PC-3 (cell line): ENCODE results near the gene AGRP. TPM values are rescaled to one million over a fixed set of nuclear protein-coding genes. Genes with fewer than 3 reads are reported as not detected.

Source experiments
- ATAC-seq: fragments of 200-7000 bp; cut with Tn5 transposase; 2 replicates; pipeline ENCODE4 v1.9.1; 2020; ENCODE audit warnings: mild to moderate bottlenecking, moderate library complexity
- BruUV-seq: library from RNA; stranded (reverse); fragments of 400-500 nt; replicated peaks from 2 replicates; lab custom pipeline; 2021; lab: Mats Ljungman, UMichigan
- CTCF ChIA-PET: fragments of 300-600 bp; sonication (Branson Sonifier 250); formaldehyde crosslinking; loops from one replicate; lab custom pipeline; 2022; ENCODE audit warnings: antibody characterized with exemption; lab: Charles Lee
- POLR2A ChIA-PET: fragments of 300-600 bp; sonication (Branson Sonifier 250); formaldehyde crosslinking; loops from one replicate; lab custom pipeline; 2022; ENCODE audit warnings: antibody characterized with exemption; ENCODE audit not compliant: unreplicated experiment; lab: Charles Lee
- DNase-seq: peaks from one replicate; pipeline ENCODE4 v3.0.0-alpha.2; 2015
- H2AFZ ChIP-seq: fragments of 300-600 bp; sonication (generic); 2 replicates; pipeline ENCODE4 v1.6.0; 2016; ENCODE audit warnings: antibody characterized with exemption, low read length
- H3F3A ChIP-seq: fragments of 300-600 bp; sonication (generic); one replicate; pipeline ENCODE4 v1.6.0; 2017; ENCODE audit warnings: antibody characterized with exemption, low read length, control low read depth, mild to moderate bottlenecking; ENCODE audit not compliant: unreplicated experiment
- H3K27ac ChIP-seq: fragments of 300-600 bp; sonication (generic); 2 replicates; pipeline ENCODE4 v1.5.1; 2016; ENCODE audit warnings: mild to moderate bottlenecking, low read length
- H3K27me3 ChIP-seq: fragments of 300-600 bp; sonication (generic); 2 replicates; pipeline ENCODE4 v1.6.1; 2016; ENCODE audit warnings: low read length, mixed read lengths
- H3K36me3 ChIP-seq: fragments of 300-600 bp; sonication (generic); 2 replicates; pipeline ENCODE4 v1.6.1; 2016; ENCODE audit warnings: low read depth, mixed run types, low read length, mixed read lengths
- H3K4me1 ChIP-seq: fragments of 300-600 bp; sonication (generic); 2 replicates; pipeline ENCODE4 v1.5.1; 2016; ENCODE audit warnings: low read length; ENCODE audit not compliant: insufficient read depth
- H3K4me2 ChIP-seq: fragments of 300-600 bp; sonication (generic); 2 replicates; pipeline ENCODE4 v1.6.0; 2016; ENCODE audit warnings: low read length
- H3K4me3 ChIP-seq: fragments of 300-600 bp; sonication (generic); 2 replicates; pipeline ENCODE4 v1.5.1; 2016; ENCODE audit warnings: mild to moderate bottlenecking, low read length, mixed read lengths
- H3K79me2 ChIP-seq: fragments of 300-600 bp; sonication (generic); 2 replicates; pipeline ENCODE4 v1.6.1; 2017; ENCODE audit warnings: low read length, mixed read lengths
- H3K9ac ChIP-seq: fragments of 300-600 bp; sonication (generic); 2 replicates; pipeline ENCODE4 v1.6.0; 2016; ENCODE audit warnings: mild to moderate bottlenecking, low read length
- H3K9me2 ChIP-seq: fragments of 300-600 bp; sonication (generic); replicated peaks from 2 replicates; pipeline ENCODE4 v1.6.1; 2016; ENCODE audit warnings: mixed run types, low read length, mixed read lengths
- H3K9me3 ChIP-seq: fragments of 300-600 bp; sonication (generic); 2 replicates; pipeline ENCODE4 v1.6.1; 2016; ENCODE audit warnings: low read length, mixed read lengths
- H4K20me1 ChIP-seq: fragments of 300-600 bp; sonication (generic); 2 replicates; pipeline ENCODE4 v1.6.1; 2016; ENCODE audit warnings: low read length, mixed read lengths
- EZH2 ChIP-seq: fragments of 300-600 bp; sonication (generic); IDR thresholded peaks from one replicate; pipeline ENCODE4 v1.6.1; 2017; ENCODE audit warnings: antibody characterized with exemption, mild to moderate bottlenecking, low read length; ENCODE audit not compliant: unreplicated experiment
- EZH2phosphoT487 ChIP-seq: fragments of 300-600 bp; sonication (generic); IDR thresholded peaks from 2 replicates; pipeline ENCODE4 v1.6.1; 2018; ENCODE audit warnings: mild to moderate bottlenecking, antibody characterized with exemption, low read length, borderline replicate concordance
- intact Hi-C: fragments of 100-400 bp; cut with micrococcal nuclease; formaldehyde crosslinking; loops from 2 replicates; pipeline ENCODE4 v1.9.0; 2023
- total RNA-seq: library from RNA; depleted of rRNA; stranded (reverse); fragments of >200 nt; gene quantifications from 2 replicates; pipeline ENCODE4 v1.2.3, GENCODE V29; 2014
- TF ChIP-seq, protein P1 (sequence below): fragments of 300-600 bp; sonication (generic); conservative IDR thresholded peaks from 2 replicates; pipeline ENCODE4 v1.5.1; 2017; ENCODE audit warnings: antibody characterized with exemption, low read depth, mild to moderate bottlenecking, low read length

Gene AGRP
- total RNA-seq, 1 experiment from 2014 or later, result not detected

DNA sequence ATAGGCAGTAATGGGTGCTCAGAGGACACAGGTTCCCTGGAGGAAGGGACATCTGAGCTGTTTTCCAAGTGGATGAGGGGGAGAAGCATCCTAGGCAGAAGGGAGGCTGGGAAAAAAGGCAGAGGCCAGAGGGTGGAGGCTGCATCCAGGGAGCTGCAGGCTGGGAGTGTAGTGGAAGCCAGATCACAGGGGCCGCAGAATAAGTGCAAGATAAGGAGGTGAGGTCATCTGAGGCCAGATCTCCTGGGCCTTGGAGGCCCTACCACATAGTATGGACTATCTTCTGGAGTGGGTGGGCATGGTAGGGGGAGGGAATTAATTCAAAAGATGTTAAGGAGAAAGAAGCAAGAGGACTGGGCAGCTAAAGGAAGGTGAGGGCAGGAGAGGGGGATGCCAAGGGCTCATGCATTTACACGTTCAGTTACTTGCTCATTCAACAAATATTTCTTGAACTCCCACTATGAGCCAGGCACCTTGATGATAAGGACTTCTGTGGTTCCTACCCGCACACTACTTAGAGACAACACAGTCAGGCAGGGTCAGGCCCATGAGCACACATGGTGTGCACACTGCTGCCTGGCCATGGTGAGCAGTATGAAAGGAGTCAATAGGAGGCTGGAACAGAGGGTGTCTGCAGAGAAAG lies 42.9 kb upstream of the AGRP start:
- Histone ChIP-seq H3K27ac (no peak overlapping the region), H3K36me3 (no peaks in the 10 kb centered on the region), H3K4me3 (no peak overlapping the region), H3K9ac (no peak overlapping the region), H3K79me2 (peaks cover 23% of the 10 kb centered on the region), H4K20me1 (peaks cover 4% of the 10 kb centered on the region; the same call in 1 of the 2 replicates), H3K4me2 (no peak overlapping the region), H3K27me3 (no peaks in the 10 kb centered on the region), H3K4me1 (no peaks in the 10 kb centered on the region; the same call in 1 of the 2 replicates), H3F3A (no peaks in the 10 kb centered on the region), H2AFZ (no peak overlapping the region), H3K9me2 (no peaks in the 10 kb centered on the region), H3K9me3 (no peaks in the 10 kb centered on the region)
- TF ChIP-seq, protein P1, sequence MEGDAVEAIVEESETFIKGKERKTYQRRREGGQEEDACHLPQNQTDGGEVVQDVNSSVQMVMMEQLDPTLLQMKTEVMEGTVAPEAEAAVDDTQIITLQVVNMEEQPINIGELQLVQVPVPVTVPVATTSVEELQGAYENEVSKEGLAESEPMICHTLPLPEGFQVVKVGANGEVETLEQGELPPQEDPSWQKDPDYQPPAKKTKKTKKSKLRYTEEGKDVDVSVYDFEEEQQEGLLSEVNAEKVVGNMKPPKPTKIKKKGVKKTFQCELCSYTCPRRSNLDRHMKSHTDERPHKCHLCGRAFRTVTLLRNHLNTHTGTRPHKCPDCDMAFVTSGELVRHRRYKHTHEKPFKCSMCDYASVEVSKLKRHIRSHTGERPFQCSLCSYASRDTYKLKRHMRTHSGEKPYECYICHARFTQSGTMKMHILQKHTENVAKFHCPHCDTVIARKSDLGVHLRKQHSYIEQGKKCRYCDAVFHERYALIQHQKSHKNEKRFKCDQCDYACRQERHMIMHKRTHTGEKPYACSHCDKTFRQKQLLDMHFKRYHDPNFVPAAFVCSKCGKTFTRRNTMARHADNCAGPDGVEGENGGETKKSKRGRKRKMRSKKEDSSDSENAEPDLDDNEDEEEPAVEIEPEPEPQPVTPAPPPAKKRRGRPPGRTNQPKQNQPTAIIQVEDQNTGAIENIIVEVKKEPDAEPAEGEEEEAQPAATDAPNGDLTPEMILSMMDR, result no peak
- TF ChIP-seq EZH2 (no peak), EZH2phosphoT487 (no peak)
- no TSS peak for BruUV-seq
- CTCF ChIA-PET, result no interaction called here
- ATAC-seq (no peak), DNase-seq (no peak)
- intact Hi-C loops, result no loop called here
- POLR2A ChIA-PET, result no interaction called here

DNA sequence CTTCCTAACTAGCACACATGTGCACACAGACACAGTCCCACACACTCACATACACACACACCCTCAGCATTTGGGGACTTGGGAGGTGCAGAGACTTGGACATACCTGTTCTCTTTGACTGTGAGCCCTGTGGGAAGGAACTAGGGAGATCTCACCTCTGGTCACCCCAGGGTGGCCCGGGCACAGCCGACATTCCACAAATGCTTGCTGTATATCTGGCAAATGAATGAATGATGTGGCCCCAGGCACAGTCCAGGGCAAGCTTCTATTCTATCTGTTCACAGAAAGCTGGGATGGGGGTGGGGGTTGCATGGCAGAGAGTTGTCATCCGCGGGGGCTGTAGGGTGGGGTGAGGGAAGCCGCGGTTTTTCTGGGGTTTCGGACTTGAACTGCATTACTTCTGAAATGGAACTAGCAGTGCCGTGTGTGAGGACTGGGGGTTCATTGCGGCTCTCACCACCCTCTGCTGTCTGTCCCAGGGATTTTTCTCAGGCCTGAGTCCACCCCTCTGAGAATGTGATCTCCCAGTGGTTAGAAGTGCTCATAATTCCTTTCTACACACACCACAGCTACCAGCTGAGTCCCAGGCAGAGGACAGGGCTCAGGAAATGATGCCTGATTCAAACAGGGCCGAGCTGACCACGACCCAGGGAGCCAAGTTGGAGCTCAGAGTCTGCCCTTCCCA lies 42.0 kb upstream of the AGRP start:
- H3K4me2 ChIP-seq, result no peak overlapping the region
- BruUV-seq, result no TSS peak
- H3F3A ChIP-seq, result no peaks in the 10 kb centered on the region
- no peak overlapping the region for H3K9ac ChIP-seq
- POLR2A ChIA-PET, result no interaction called here
- H3K4me3 ChIP-seq, result no peak overlapping the region
- H3K27me3 ChIP-seq, result no peaks in the 10 kb centered on the region
- intact Hi-C loops, result no loop called here
- H2AFZ ChIP-seq, result no peak overlapping the region
- ATAC-seq (no peak), DNase-seq (no peak)
- H3K4me1 ChIP-seq, result no peaks in the 10 kb centered on the region; the same call in 1 of the 2 replicates
- TF ChIP-seq EZH2phosphoT487, result no peak
- H3K79me2 ChIP-seq, result peaks cover 13% of the 10 kb centered on the region
- H3K9me3 ChIP-seq, result no peaks in the 10 kb centered on the region
- no peak overlapping the region for H3K27ac ChIP-seq
- CTCF ChIA-PET, result no interaction called here
- no peaks in the 10 kb centered on the region for H3K36me3 ChIP-seq
- no peaks in the 10 kb centered on the region for H4K20me1 ChIP-seq
- no peaks in the 10 kb centered on the region for H3K9me2 ChIP-seq

DNA sequence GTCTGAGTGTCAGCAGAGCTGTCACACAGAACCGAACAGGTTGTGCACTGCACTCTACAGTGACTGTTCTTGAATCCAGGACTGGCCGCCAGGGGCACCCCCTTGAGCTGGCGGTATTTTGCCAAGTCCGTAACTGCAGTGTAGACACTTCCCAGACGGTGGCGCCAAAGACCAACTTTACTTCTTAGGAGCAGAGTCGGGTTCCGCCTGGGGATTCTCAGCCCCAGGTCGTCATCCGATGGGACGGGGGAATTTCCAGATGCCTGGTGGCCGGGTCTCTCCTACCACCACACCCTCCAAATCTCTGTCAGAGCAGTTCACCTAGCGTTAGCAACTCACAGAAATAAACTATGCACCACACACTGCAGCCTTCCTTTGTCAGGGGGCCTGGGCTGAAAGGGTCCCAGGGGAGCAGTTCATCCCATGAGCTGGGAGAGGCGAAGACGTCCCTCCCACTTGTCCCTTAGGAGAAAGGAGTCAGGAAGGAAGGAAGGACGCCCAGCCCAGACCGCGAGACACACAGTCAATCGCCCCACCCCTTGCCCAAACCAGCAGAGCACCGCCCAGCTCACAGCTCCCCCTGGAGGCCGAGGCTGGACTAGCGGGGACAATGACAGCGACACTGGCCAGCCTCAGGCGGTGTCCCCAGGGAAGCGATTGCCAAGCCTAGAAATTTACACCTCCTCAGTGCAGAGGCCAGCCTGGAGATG lies 37.9 kb upstream of the AGRP start:
- Histone ChIP-seq H3K9me2 (no peaks in the 10 kb centered on the region), H3K4me1 (peaks cover 7% of the 10 kb centered on the region), H3K9me3 (no peaks in the 10 kb centered on the region), H3K9ac (peak overlapping the region; percentile 76), H3K36me3 (no peaks in the 10 kb centered on the region), H3F3A (no peaks in the 10 kb centered on the region), H3K4me3 (peak overlapping the region; percentile 73), H3K27me3 (no peaks in the 10 kb centered on the region), H3K79me2 (no peaks in the 10 kb centered on the region), H4K20me1 (no peaks in the 10 kb centered on the region), H3K27ac (peak overlapping the region; percentile 75), H3K4me2 (peak overlapping the region; percentile 95), H2AFZ (peak overlapping the region; percentile 90)
- TF ChIP-seq, protein P1, result peak; percentile 74
- no peak for TF ChIP-seq EZH2phosphoT487
- POLR2A ChIA-PET, result interaction anchor here (0.6 kb wide), 2 partner anchors 14 to 42 kb away, joined by 4 to 7 read pairs; no protein-coding TSS in a partner anchor
- CTCF ChIA-PET, result interaction anchor here (0.5 to 1.7 kb wide), 15 partner anchors 8 to 629 kb away, joined by 3 to 17 read pairs (median 5); partner anchors contain the start of genes ACD, ATP6V0D1 and CTCF
- BruUV-seq, result TSS peak; percentile 67
- DNase-seq (peak; percentile 97), ATAC-seq (peak; percentile 94)
- intact Hi-C loops, result loop anchor here (2.0 to 5.0 kb wide), 3 partner anchors 34 to 148 kb away; partner anchors contain the start of gene CTCF
